H9 (cell line): ENCODE results near the gene GMPR. TPM values are rescaled to one million over a fixed set of nuclear protein-coding genes. Genes with fewer than 3 reads are reported as not detected.

Experiments used
- DNase-seq: peaks from one replicate; pipeline ENCODE4 v3.0.0-alpha.2; 2017
- H2AFZ ChIP-seq: one replicate; pipeline ENCODE4 v1.6.1; 2013; ENCODE audit warnings: mild to moderate bottlenecking, low read length, control low read depth, moderate library complexity
- H2AK5ac ChIP-seq: 2 replicates; pipeline ENCODE4 v1.6.1; 2013; ENCODE audit warnings: low read length, control low read depth, mixed read lengths; ENCODE audit not compliant: insufficient read length
- H2BK120ac ChIP-seq: one replicate; pipeline ENCODE4 v1.6.1; 2013; ENCODE audit warnings: low read depth, mild to moderate bottlenecking, low read length, control low read depth, inconsistent platforms; ENCODE audit not compliant: poor library complexity, severe bottlenecking
- H2BK12ac ChIP-seq: 2 replicates; pipeline ENCODE4 v1.6.1; 2013; ENCODE audit warnings: low read length, control low read depth, mixed read lengths, low read depth; ENCODE audit not compliant: insufficient read length
- H2BK15ac ChIP-seq: 2 replicates; pipeline ENCODE4 v1.6.1; 2013; ENCODE audit warnings: low read depth, low read length, control low read depth
- H2BK20ac ChIP-seq: one replicate; pipeline ENCODE4 v1.6.1; 2013; ENCODE audit warnings: low read depth, mild to moderate bottlenecking, low read length, control low read depth, inconsistent platforms; ENCODE audit not compliant: poor library complexity, severe bottlenecking
- H2BK5ac ChIP-seq: 2 replicates; pipeline ENCODE4 v1.6.1; 2013; ENCODE audit warnings: low read length, control low read depth, mixed read lengths; ENCODE audit not compliant: insufficient read length
- H3K14ac ChIP-seq: 2 replicates; pipeline ENCODE4 v1.6.1; 2013; ENCODE audit warnings: low read length, control low read depth; ENCODE audit not compliant: insufficient read depth
- H3K18ac ChIP-seq: 2 replicates; pipeline ENCODE4 v1.6.1; 2013; ENCODE audit warnings: low read depth, mild to moderate bottlenecking, mixed read lengths, low read length, control low read depth; ENCODE audit not compliant: insufficient read length
- H3K23ac ChIP-seq: 2 replicates; pipeline ENCODE4 v1.6.1; 2013; ENCODE audit warnings: low read length, control low read depth, mixed read lengths, low read depth; ENCODE audit not compliant: insufficient read length
- H3K23me2 ChIP-seq: 2 replicates; pipeline ENCODE4 v1.6.1; 2013; ENCODE audit warnings: low read depth, mild to moderate bottlenecking, mixed read lengths, low read length, control low read depth; ENCODE audit not compliant: insufficient read length, poor library complexity, severe bottlenecking
- H3K27ac ChIP-seq: 2 replicates; pipeline ENCODE4 v1.5.1; 2013; ENCODE audit warnings: low read length, control low read depth, mixed read lengths, low read depth; ENCODE audit not compliant: insufficient read length
- H3K27me3 ChIP-seq: 2 replicates; pipeline ENCODE4 v1.6.1; 2013; ENCODE audit warnings: low read length, control low read depth, inconsistent platforms; ENCODE audit not compliant: insufficient read depth
- H3K4ac ChIP-seq: 2 replicates; pipeline ENCODE4 v1.6.1; 2013; ENCODE audit warnings: low read depth, mild to moderate bottlenecking, control low read depth, inconsistent platforms, low read length, moderate library complexity
- H3K4me1 ChIP-seq: 2 replicates; pipeline ENCODE4 v1.6.1; 2013; ENCODE audit warnings: low read length, control low read depth, inconsistent platforms; ENCODE audit not compliant: insufficient read depth
- H3K4me2 ChIP-seq: 2 replicates; pipeline ENCODE4 v1.6.1; 2013; ENCODE audit warnings: low read length, control low read depth, mixed read lengths; ENCODE audit not compliant: insufficient read length, insufficient read depth
- H3K56ac ChIP-seq: 2 replicates; pipeline ENCODE4 v1.6.1; 2013; ENCODE audit warnings: low read depth, mild to moderate bottlenecking, mixed read lengths, low read length, control low read depth; ENCODE audit not compliant: insufficient read length
- H3K79me1 ChIP-seq: 2 replicates; pipeline ENCODE4 v1.6.1; 2013; ENCODE audit warnings: low read depth, mild to moderate bottlenecking, moderate library complexity, low read length, control low read depth, inconsistent platforms; ENCODE audit not compliant: insufficient read depth, poor library complexity, severe bottlenecking
- H3K79me2 ChIP-seq: 2 replicates; pipeline ENCODE4 v1.6.1; 2013; ENCODE audit warnings: low read length, control low read depth, inconsistent platforms; ENCODE audit not compliant: insufficient read depth
- H3K9ac ChIP-seq: 2 replicates; pipeline ENCODE4 v1.6.1; 2013; ENCODE audit warnings: low read length, control low read depth, mixed read lengths; ENCODE audit not compliant: insufficient read length; ENCODE audit errors: extremely low read depth
- H3K9me3 ChIP-seq: one replicate; pipeline ENCODE4 v1.6.1; 2013; ENCODE audit warnings: low read depth, low read length, inconsistent platforms; ENCODE audit not compliant: control insufficient read depth
- H3T11ph ChIP-seq: one replicate; pipeline ENCODE4 v1.6.1; 2013; ENCODE audit warnings: mild to moderate bottlenecking, low read length, control low read depth, inconsistent platforms
- H4K20me1 ChIP-seq: one replicate; pipeline ENCODE4 v1.6.1; 2013; ENCODE audit not compliant: control insufficient read depth, insufficient read length, insufficient read depth
- H4K5ac ChIP-seq: 2 replicates; pipeline ENCODE4 v1.6.1; 2013; ENCODE audit warnings: low read depth, mild to moderate bottlenecking, mixed read lengths, low read length, control low read depth; ENCODE audit not compliant: insufficient read length
- H4K8ac ChIP-seq: replicated peaks from 2 replicates; pipeline ENCODE4 v1.6.1; 2013; ENCODE audit warnings: low read length, control low read depth, mixed read lengths, low read depth; ENCODE audit not compliant: insufficient read length
- H4K91ac ChIP-seq: 2 replicates; pipeline ENCODE4 v1.6.1; 2013; ENCODE audit warnings: low read depth, mild to moderate bottlenecking, moderate library complexity, mixed read lengths, low read length, control low read depth; ENCODE audit not compliant: insufficient read length
- H3K27ac Mint-ChIP-seq, 3 experiments: 2 replicates in 2 of 3; 3 replicates in 1 of 3; pipeline ENCODE4 v1.8.0; 2020 to 2021; ENCODE audit warnings: mixed read lengths in 3 of 3, mild to moderate bottlenecking in 1 of 3, moderate library complexity in 1 of 3
- H3K27me3 Mint-ChIP-seq: 2 replicates; pipeline ENCODE4 v1.8.0; 2021; ENCODE audit warnings: low read depth, mild to moderate bottlenecking, moderate library complexity, mixed read lengths
- H3K36me3 Mint-ChIP-seq, 3 experiments: 2 replicates in 2 of 3; 3 replicates in 1 of 3; pipeline ENCODE4 v1.8.0; 2020 to 2021; ENCODE audit warnings: low read depth in 3 of 3, mixed read lengths in 3 of 3; ENCODE audit not compliant: insufficient read depth in 1 of 3
- H3K4me1 Mint-ChIP-seq, 2 experiments: 2 replicates each; pipeline ENCODE4 v1.8.0; 2020; ENCODE audit warnings: mixed read lengths in 2 of 2
- H3K4me3 Mint-ChIP-seq, 2 experiments: 2 replicates in 1 of 2; 3 replicates in 1 of 2; pipeline ENCODE4 v1.8.0; 2020 to 2021; ENCODE audit warnings: mild to moderate bottlenecking in 2 of 2, mixed read lengths in 2 of 2, moderate library complexity in 1 of 2
- H3K9me3 Mint-ChIP-seq, 2 experiments: 2 replicates in 1 of 2; 3 replicates in 1 of 2; pipeline ENCODE4 v1.8.0; 2020; ENCODE audit warnings: mild to moderate bottlenecking in 2 of 2, mixed read lengths in 2 of 2, moderate library complexity in 1 of 2
- CTCF ChIP-seq: fragments of 200-600 bp; sonication (generic); conservative IDR thresholded peaks from 3 replicates; pipeline ENCODE4 v1.8.0; 2021; ENCODE audit warnings: antibody characterized with exemption, mild to moderate bottlenecking
- WGBS: extraction: QIAGEN DNeasy Blood & Tissue Kit; methylation state at CpG from one replicate; pipeline ENCODE4 v1.1.7; 2013; ENCODE audit warnings: missing lambda C conversion rate, low lambda C conversion rate, mixed read lengths; ENCODE audit not compliant: insufficient read length; ENCODE audit errors: extremely low coverage; 5-methylcytosine and 5-hydroxymethylcytosine counted together
- total RNA-seq: library from RNA; stranded (reverse); gene quantifications from 2 replicates; pipeline ENCODE4 v1.2.1, GENCODE V29; 2021

Gene GMPR
- total RNA-seq, 1 experiment from 2014 or later = 0.70 TPM

GRCh38 chr6:16285467-16286150, 47.2 kb downstream of the GMPR start:
- no peak overlapping the region for H3K9ac ChIP-seq
- no peaks in the 10 kb centered on the region; a peak in 1 of 5 replicates for H3K9me3 Mint-ChIP-seq
- H3K4me2 ChIP-seq = no peak overlapping the region
- no peak overlapping the region for H3K56ac ChIP-seq
- no peak overlapping the region for H3K27ac ChIP-seq
- H4K8ac ChIP-seq = no peak overlapping the region
- no peak overlapping the region for H4K5ac ChIP-seq
- H2AK5ac ChIP-seq = no peak overlapping the region
- H2BK120ac ChIP-seq = no peak overlapping the region
- H3K4me1 ChIP-seq = no peaks in the 10 kb centered on the region
- no peaks in the 10 kb centered on the region for H3K23me2 ChIP-seq
- H3K14ac ChIP-seq = no peak overlapping the region
- H3K27ac Mint-ChIP-seq = no peak overlapping the region; a peak in 1 of 7 replicates
- no peak overlapping the region for H2BK12ac ChIP-seq
- no peaks in the 10 kb centered on the region for H3K79me2 ChIP-seq
- H2BK15ac ChIP-seq = no peak overlapping the region
- no peak overlapping the region for H4K91ac ChIP-seq
- no peaks in the 10 kb centered on the region for H3K27me3 ChIP-seq
- no peak overlapping the region for H2BK5ac ChIP-seq
- peaks cover 2% of the 10 kb centered on the region; the same call in 1 of the 2 replicates for H3K27me3 Mint-ChIP-seq
- no peaks in the 10 kb centered on the region for H3K79me1 ChIP-seq
- H3T11ph ChIP-seq = no peak overlapping the region
- no peak overlapping the region for H3K4ac ChIP-seq
- no peak for DNase-seq
- H3K23ac ChIP-seq = no peak overlapping the region
- no peak overlapping the region for H2BK20ac ChIP-seq
- H2AFZ ChIP-seq = no peak overlapping the region
- H3K4me1 Mint-ChIP-seq = peaks cover 7 to 15% of the 10 kb centered on the region in 2 experiments
- no CpG with 5 or more reads among the region's 11 CpGs for WGBS
- no peak overlapping the region for H3K4me3 Mint-ChIP-seq
- H3K18ac ChIP-seq = no peak overlapping the region
- TF ChIP-seq CTCF = no peak
- no peaks in the 10 kb centered on the region for H4K20me1 ChIP-seq
- H3K9me3 ChIP-seq = no peaks in the 10 kb centered on the region
- no peaks in the 10 kb centered on the region for H3K36me3 Mint-ChIP-seq
